HepG2 (cell line): Measurements from ENCODE around the gene RMI2. TPM values are rescaled to one million over a fixed set of nuclear protein-coding genes. Genes with fewer than 3 reads are reported as not detected.

ENCODE experiments used
- BRCA1 ChIP-seq: sonication (generic); formaldehyde crosslinking; IDR thresholded peaks from 2 replicates; pipeline ENCODE4 v1.4.0; 2020; ENCODE audit warnings: missing genetic modification reagents
- CBX5 ChIP-seq: sonication (generic); formaldehyde crosslinking; IDR thresholded peaks from 2 replicates; pipeline ENCODE4 v1.4.0; 2020; ENCODE audit warnings: missing genetic modification reagents, borderline replicate concordance
- CCDC6 ChIP-seq: sonication (generic); formaldehyde crosslinking; IDR thresholded peaks from 2 replicates; pipeline ENCODE4 v1.8.1; 2022; ENCODE audit warnings: mild to moderate bottlenecking, missing genetic modification reagents, moderate library complexity
- CEBPG ChIP-seq: IDR thresholded peaks from 2 replicates; pipeline ENCODE4 v1.6.1; 2016
- CHD2 ChIP-seq: IDR thresholded peaks from 2 replicates; pipeline ENCODE4 v1.6.1; 2011; ENCODE audit warnings: low read depth, low read length, improper control_type of control experiment
- KDM5B ChIP-seq: sonication (generic); formaldehyde crosslinking; IDR thresholded peaks from 2 replicates; pipeline ENCODE4 v1.4.0; 2020; ENCODE audit warnings: missing genetic modification reagents, mild to moderate bottlenecking, borderline replicate concordance
- MYC ChIP-seq: sonication (generic); formaldehyde crosslinking; IDR thresholded peaks from 2 replicates; pipeline ENCODE4 v1.9.0; 2021; ENCODE audit warnings: missing genetic modification reagents, borderline replicate concordance
- NFYB ChIP-seq: sonication (generic); formaldehyde crosslinking; IDR thresholded peaks from 2 replicates; pipeline ENCODE4 v1.4.0; 2020; ENCODE audit warnings: missing genetic modification reagents
- NRL ChIP-seq: sonication (generic); formaldehyde crosslinking; IDR thresholded peaks from 2 replicates; pipeline ENCODE4 v1.5.0; 2020; ENCODE audit warnings: missing genetic modification reagents, mild to moderate bottlenecking, moderate library complexity, borderline replicate concordance
- RBM22 ChIP-seq: fragments of 200-400 bp; formaldehyde crosslinking; optimal IDR thresholded peaks from 2 replicates; pipeline ENCODE3; 2017; ENCODE audit warnings: mild to moderate bottlenecking, low read length, moderate library complexity
- RFX3 ChIP-seq: IDR thresholded peaks from 2 replicates; pipeline ENCODE4 v1.6.1; 2016; ENCODE audit warnings: missing biosample characterization, missing genetic modification reagents
- SMAD1 ChIP-seq: sonication (generic); formaldehyde crosslinking; IDR thresholded peaks from 2 replicates; pipeline ENCODE4 v1.4.0; 2020; ENCODE audit warnings: missing genetic modification reagents, low read depth, mild to moderate bottlenecking, borderline replicate concordance
- SOX13 ChIP-seq, 3 experiments: fragments of 450-650 bp in 1 of 3; sonication (generic) in 1 of 3; formaldehyde crosslinking in 1 of 3; IDR thresholded peaks in 2 of 3; conservative IDR thresholded peaks in 1 of 3; 2 replicates each; pipeline versions ENCODE4 v1.5.0 to v1.6.1; 2016 to 2020; ENCODE audit warnings: antibody characterized with exemption in 1 of 3, mild to moderate bottlenecking in 1 of 3, missing compliant biosample characterization in 1 of 3, missing genetic modification reagents in 1 of 3, moderate library complexity in 1 of 3
- SPEN ChIP-seq: sonication (generic); formaldehyde crosslinking; IDR thresholded peaks from 2 replicates; pipeline ENCODE4 v1.5.1; 2020; ENCODE audit warnings: low read depth, mild to moderate bottlenecking, missing genetic modification reagents
- TBX3 ChIP-seq: fragments of 450-650 bp; IDR thresholded peaks from 2 replicates; pipeline ENCODE4 v1.6.1; 2017; ENCODE audit warnings: antibody characterized with exemption, mild to moderate bottlenecking, inconsistent platforms, borderline replicate concordance
- ZIK1 ChIP-seq: sonication (generic); formaldehyde crosslinking; IDR thresholded peaks from 2 replicates; pipeline ENCODE4 v1.5.0; 2020; ENCODE audit warnings: mild to moderate bottlenecking, low read depth, missing genetic modification reagents, borderline replicate concordance
- ZMYM2 ChIP-seq: sonication (generic); formaldehyde crosslinking; IDR thresholded peaks from 2 replicates; pipeline ENCODE4 v1.8.0; 2022; ENCODE audit warnings: mild to moderate bottlenecking, missing genetic modification reagents
- ZNF552 ChIP-seq: sonication (generic); formaldehyde crosslinking; IDR thresholded peaks from 2 replicates; pipeline ENCODE4 v1.9.0; 2022; ENCODE audit warnings: missing genetic modification reagents, mild to moderate bottlenecking, borderline replicate concordance
- ZNF768 ChIP-seq: sonication (generic); formaldehyde crosslinking; IDR thresholded peaks from 2 replicates; pipeline ENCODE4 v1.4.0; 2020; ENCODE audit warnings: missing genetic modification reagents
- polyA plus RNA-seq, 8 experiments: library from polyadenylated mRNA; depleted of rRNA in 3 of 8; stranded (reverse) in 7 of 8; unstranded in 1 of 8; fragments of >200 nt; fragmentation: Illumina TruSeq in 4 of 8; extraction: Trizol in 4 of 8; gene quantifications; 2 replicates each; pipeline versions ENCODE4 v1.2.1 to v1.2.3, GENCODE V29; 2011 to 2016; ENCODE audit warnings: low read depth in 4 of 8, missing spikeins in 1 of 8, mixed read lengths in 1 of 8; ENCODE audit not compliant: insufficient read depth in 1 of 8
- total RNA-seq, 5 experiments: library from RNA; depleted of rRNA; stranded (reverse); fragments of >200 nt; fragmentation: Illumina TruSeq; extraction: Trizol; gene quantifications; 2 replicates each; pipeline ENCODE4 v1.2.3, GENCODE V29; 2016; ENCODE audit warnings: low read depth in 1 of 5
- TF ChIP-seq, protein P1 (sequence below): sonication (generic); formaldehyde crosslinking; conservative IDR thresholded peaks from 2 replicates; pipeline ENCODE4 v1.8.0; 2022; ENCODE audit warnings: low read depth, missing genetic modification reagents
- TF ChIP-seq, protein P2 (sequence below): sonication (generic); formaldehyde crosslinking; IDR thresholded peaks from 2 replicates; pipeline ENCODE4; 2020; ENCODE audit warnings: missing genetic modification reagents, mild to moderate bottlenecking, borderline replicate concordance
- TF ChIP-seq, protein P3 (sequence below): IDR thresholded peaks from 2 replicates; pipeline ENCODE4 v1.6.1; 2012; ENCODE audit warnings: inconsistent platforms

Gene RMI2
- total and polyA plus RNA-seq, 2 of the 13 experiments (the other 11 are each of a cell fraction or from before 2014, with no cell fraction given), result 24.5 to 55.7 TPM

DNA sequence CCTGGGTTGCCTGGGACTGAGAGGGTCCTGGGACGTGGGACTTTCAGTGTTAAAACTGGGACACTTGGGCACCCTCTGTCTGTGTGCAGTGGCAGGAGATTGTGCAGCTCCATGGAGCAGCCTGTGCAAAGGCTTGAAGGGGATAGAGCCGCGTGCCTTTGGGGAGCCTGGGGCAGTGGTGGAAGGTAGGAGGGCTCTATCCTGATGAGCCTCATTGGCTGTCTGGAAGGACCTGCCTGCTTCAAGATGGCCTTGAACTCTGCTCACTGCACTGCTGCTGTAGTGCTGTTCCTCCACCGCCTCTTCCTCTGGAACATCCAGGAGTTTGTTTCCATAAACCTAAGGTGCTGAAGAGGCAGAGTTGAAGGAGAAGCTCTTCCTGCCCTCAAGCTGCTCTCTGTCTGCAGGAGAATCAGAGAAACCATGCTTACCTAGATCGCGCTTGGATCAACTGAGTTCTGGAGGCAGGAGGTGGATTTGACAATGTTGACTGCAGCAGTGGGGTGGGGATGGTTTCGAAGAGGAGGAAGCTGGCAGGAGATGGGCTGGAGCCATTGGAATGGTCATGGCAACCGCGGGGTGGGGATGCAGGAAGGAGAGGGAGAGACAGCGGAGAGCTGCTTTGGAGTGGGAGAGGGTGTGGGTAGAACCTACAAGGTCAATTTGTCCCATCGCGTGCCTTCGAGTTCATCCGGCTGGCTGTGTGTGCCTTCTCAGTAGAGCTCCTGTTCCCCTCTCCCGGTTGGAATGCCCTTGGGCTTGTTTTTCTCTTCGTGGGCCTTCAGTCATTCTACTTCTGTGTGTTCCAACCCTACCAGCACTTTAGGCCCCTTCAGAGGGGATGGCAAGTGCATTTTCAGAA lies 3.7 kb downstream of the RMI2 start (continued):
- TF ChIP-seq, protein P1, sequence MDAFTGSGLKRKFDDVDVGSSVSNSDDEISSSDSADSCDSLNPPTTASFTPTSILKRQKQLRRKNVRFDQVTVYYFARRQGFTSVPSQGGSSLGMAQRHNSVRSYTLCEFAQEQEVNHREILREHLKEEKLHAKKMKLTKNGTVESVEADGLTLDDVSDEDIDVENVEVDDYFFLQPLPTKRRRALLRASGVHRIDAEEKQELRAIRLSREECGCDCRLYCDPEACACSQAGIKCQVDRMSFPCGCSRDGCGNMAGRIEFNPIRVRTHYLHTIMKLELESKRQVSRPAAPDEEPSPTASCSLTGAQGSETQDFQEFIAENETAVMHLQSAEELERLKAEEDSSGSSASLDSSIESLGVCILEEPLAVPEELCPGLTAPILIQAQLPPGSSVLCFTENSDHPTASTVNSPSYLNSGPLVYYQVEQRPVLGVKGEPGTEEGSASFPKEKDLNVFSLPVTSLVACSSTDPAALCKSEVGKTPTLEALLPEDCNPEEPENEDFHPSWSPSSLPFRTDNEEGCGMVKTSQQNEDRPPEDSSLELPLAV, result no peak
- TF ChIP-seq SOX13 (IDR thresholded peaks at IDR 0.05) (no peak), SOX13 (CRISPR knock-in tag; conservative IDR thresholded peaks at IDR 0.05 in 1 of 2, IDR thresholded peaks at IDR 0.05 in 1 of 2) (no peak), CCDC6 (peak; percentile 14; the same call in 1 of the 2 replicates), CEBPG (no peak), ZNF552 (CRISPR knock-in tag) (no peak), SMAD1 (CRISPR knock-in tag) (0 out of 2 replicates have a peak, but pooled peaks have one; percentile 57), BRCA1 (CRISPR knock-in tag) (no peak), CBX5 (CRISPR knock-in tag) (0 out of 2 replicates have a peak, but pooled peaks have one; percentile 15), RFX3 (no peak), KDM5B (CRISPR knock-in tag) (peak; percentile 35; the same call in 1 of the 2 replicates), NFYB (CRISPR knock-in tag) (peak; percentile 67), ZNF768 (CRISPR knock-in tag) (peak; percentile 10), NRL (CRISPR knock-in tag) (0 out of 2 replicates have a peak, but pooled peaks have one; percentile 51), SPEN (0 out of 2 replicates have a peak, but pooled peaks have one; percentile 18), MYC (CRISPR knock-in tag) (peak; percentile 30; the same call in 1 of the 2 replicates), ZIK1 (peak; percentile 79; the same call in 1 of the 2 replicates), CHD2 (peak; percentile 25; the same call in 1 of the 2 replicates), ZMYM2 (peak; percentile 49; the same call in 1 of the 2 replicates), RBM22 (peak; percentile 37), TBX3 (0 out of 2 replicates have a peak, but pooled peaks have one; percentile 14)
- TF ChIP-seq, protein P2, sequence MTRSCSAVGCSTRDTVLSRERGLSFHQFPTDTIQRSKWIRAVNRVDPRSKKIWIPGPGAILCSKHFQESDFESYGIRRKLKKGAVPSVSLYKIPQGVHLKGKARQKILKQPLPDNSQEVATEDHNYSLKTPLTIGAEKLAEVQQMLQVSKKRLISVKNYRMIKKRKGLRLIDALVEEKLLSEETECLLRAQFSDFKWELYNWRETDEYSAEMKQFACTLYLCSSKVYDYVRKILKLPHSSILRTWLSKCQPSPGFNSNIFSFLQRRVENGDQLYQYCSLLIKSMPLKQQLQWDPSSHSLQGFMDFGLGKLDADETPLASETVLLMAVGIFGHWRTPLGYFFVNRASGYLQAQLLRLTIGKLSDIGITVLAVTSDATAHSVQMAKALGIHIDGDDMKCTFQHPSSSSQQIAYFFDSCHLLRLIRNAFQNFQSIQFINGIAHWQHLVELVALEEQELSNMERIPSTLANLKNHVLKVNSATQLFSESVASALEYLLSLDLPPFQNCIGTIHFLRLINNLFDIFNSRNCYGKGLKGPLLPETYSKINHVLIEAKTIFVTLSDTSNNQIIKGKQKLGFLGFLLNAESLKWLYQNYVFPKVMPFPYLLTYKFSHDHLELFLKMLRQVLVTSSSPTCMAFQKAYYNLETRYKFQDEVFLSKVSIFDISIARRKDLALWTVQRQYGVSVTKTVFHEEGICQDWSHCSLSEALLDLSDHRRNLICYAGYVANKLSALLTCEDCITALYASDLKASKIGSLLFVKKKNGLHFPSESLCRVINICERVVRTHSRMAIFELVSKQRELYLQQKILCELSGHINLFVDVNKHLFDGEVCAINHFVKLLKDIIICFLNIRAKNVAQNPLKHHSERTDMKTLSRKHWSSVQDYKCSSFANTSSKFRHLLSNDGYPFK, result peak; percentile 1; the same call in 1 of the 2 replicates
- TF ChIP-seq, protein P3, sequence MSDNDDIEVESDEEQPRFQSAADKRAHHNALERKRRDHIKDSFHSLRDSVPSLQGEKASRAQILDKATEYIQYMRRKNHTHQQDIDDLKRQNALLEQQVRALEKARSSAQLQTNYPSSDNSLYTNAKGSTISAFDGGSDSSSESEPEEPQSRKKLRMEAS, result peak; percentile 54
